ENCODE data around the gene DNMBP.

DNMBP gene

GRCh38 chr10:99924451-99925255 lies 85.1 kb downstream of the DNMBP start:
- POLR2A ChIA-PET: interaction anchor here (1.1 kb wide), 1 partner anchor 18 kb away, joined by 3 read pairs; no protein-coding TSS in a partner anchor
- no peak for TF ChIP-seq ZNF384 (IDR thresholded peaks at IDR 0.05)
- TF ChIP-seq NFRKB (IDR thresholded peaks at IDR 0.05): no peak
- no peak for TF ChIP-seq ELF4 (IDR thresholded peaks at IDR 0.05)
- TF ChIP-seq BHLHE40 (IDR thresholded peaks at IDR 0.05; ENCODE audit: borderline replicate concordance): no peak
- TF ChIP-seq FOXK2 (IDR thresholded peaks at IDR 0.05): no peak
- TF ChIP-seq L3MBTL2 (conservative IDR thresholded peaks at IDR 0.05): no peak
- no peak for TF ChIP-seq LEF1 (IDR thresholded peaks at IDR 0.05; ENCODE audit: borderline replicate concordance)
- TF ChIP-seq FOXM1 (IDR thresholded peaks at IDR 0.05; ENCODE audit: borderline replicate concordance): no peak
- no peak for TF ChIP-seq SP1 (IDR thresholded peaks at IDR 0.05)
- TF ChIP-seq FOXA1 (IDR thresholded peaks at IDR 0.05): no peak
- TF ChIP-seq ARNT (IDR thresholded peaks at IDR 0.05): no peak
- no peak for TF ChIP-seq SUZ12 (IDR thresholded peaks at IDR 0.05)
- TF ChIP-seq TARDBP (IDR thresholded peaks at IDR 0.05): no peak
- no peak for DNase-seq (ENCODE audit: extremely low spot score)
- CTCF ChIA-PET: no interaction called here

- ChIA-PET POLR2A (no interaction called here), CTCF (no interaction called here)
- DNase-seq (ENCODE audit: extremely low spot score): no peak
- TF ChIP-seq ZNF384 (IDR thresholded peaks at IDR 0.05) (no peak), BHLHE40 (IDR thresholded peaks at IDR 0.05; ENCODE audit: borderline replicate concordance) (no peak), FOXM1 (IDR thresholded peaks at IDR 0.05; ENCODE audit: borderline replicate concordance) (no peak), CTBP1 (IDR thresholded peaks at IDR 0.05; ENCODE audit: borderline replicate concordance) (no peak), FOXK2 (IDR thresholded peaks at IDR 0.05) (no peak), SP1 (IDR thresholded peaks at IDR 0.05) (no peak), PKNOX1 (IDR thresholded peaks at IDR 0.05) (no peak), FOXA1 (IDR thresholded peaks at IDR 0.05) (no peak), ELF4 (IDR thresholded peaks at IDR 0.05) (no peak), LEF1 (IDR thresholded peaks at IDR 0.05; ENCODE audit: borderline replicate concordance) (no peak), TARDBP (IDR thresholded peaks at IDR 0.05) (no peak), L3MBTL2 (conservative IDR thresholded peaks at IDR 0.05) (no peak), HDGF (IDR thresholded peaks at IDR 0.05; ENCODE audit: borderline replicate concordance) (no peak)
Observed at GRCh38 chr10:99921948-99922347, 87.8 kb downstream of the DNMBP start.

- no peak for DNase-seq (ENCODE audit: extremely low spot score)
- TF ChIP-seq ZNF384 (IDR thresholded peaks at IDR 0.05): no peak
- TF ChIP-seq CTBP1 (IDR thresholded peaks at IDR 0.05; ENCODE audit: borderline replicate concordance): no peak
- no peak for TF ChIP-seq LEF1 (IDR thresholded peaks at IDR 0.05; ENCODE audit: borderline replicate concordance)
- TF ChIP-seq FOXA1 (IDR thresholded peaks at IDR 0.05): no peak
- no peak for TF ChIP-seq SUZ12 (IDR thresholded peaks at IDR 0.05)
- TF ChIP-seq BHLHE40 (IDR thresholded peaks at IDR 0.05; ENCODE audit: borderline replicate concordance): no peak
- TF ChIP-seq ARNT (IDR thresholded peaks at IDR 0.05): no peak
- TF ChIP-seq HDGF (IDR thresholded peaks at IDR 0.05; ENCODE audit: borderline replicate concordance): no peak
- no peak for TF ChIP-seq SP1 (IDR thresholded peaks at IDR 0.05)
- no peak for TF ChIP-seq FOXK2 (IDR thresholded peaks at IDR 0.05)
- TF ChIP-seq FOXM1 (IDR thresholded peaks at IDR 0.05; ENCODE audit: borderline replicate concordance): no peak
- TF ChIP-seq NFRKB (IDR thresholded peaks at IDR 0.05): no peak
- ChIA-PET POLR2A (no interaction called here), CTCF (no interaction called here)
Observed at GRCh38 chr10:99920901-99921300, 88.8 kb downstream of the DNMBP start.

- TF ChIP-seq TARDBP (IDR thresholded peaks at IDR 0.05): no peak
- no peak for TF ChIP-seq HDGF (IDR thresholded peaks at IDR 0.05; ENCODE audit: borderline replicate concordance)
- no peak for TF ChIP-seq BHLHE40 (IDR thresholded peaks at IDR 0.05; ENCODE audit: borderline replicate concordance)
- no peak for TF ChIP-seq LEF1 (IDR thresholded peaks at IDR 0.05; ENCODE audit: borderline replicate concordance)
- no peak for TF ChIP-seq FOXK2 (IDR thresholded peaks at IDR 0.05)
- no peak for TF ChIP-seq CTBP1 (IDR thresholded peaks at IDR 0.05; ENCODE audit: borderline replicate concordance)
- no peak for TF ChIP-seq FOXA1 (IDR thresholded peaks at IDR 0.05)
- no peak for TF ChIP-seq SP1 (IDR thresholded peaks at IDR 0.05)
- TF ChIP-seq L3MBTL2 (conservative IDR thresholded peaks at IDR 0.05): no peak
- TF ChIP-seq FOXM1 (IDR thresholded peaks at IDR 0.05; ENCODE audit: borderline replicate concordance): no peak
- no peak for TF ChIP-seq SUZ12 (IDR thresholded peaks at IDR 0.05)
- no peak for TF ChIP-seq NFRKB (IDR thresholded peaks at IDR 0.05)
- no peak for TF ChIP-seq ARNT (IDR thresholded peaks at IDR 0.05)
- no peak for TF ChIP-seq PKNOX1 (IDR thresholded peaks at IDR 0.05)
- no peak for TF ChIP-seq ZNF384 (IDR thresholded peaks at IDR 0.05)
- no peak for DNase-seq (ENCODE audit: extremely low spot score)
- ChIA-PET POLR2A (no interaction called here), CTCF (no interaction called here)
Observed at GRCh38 chr10:99920486-99920885, 89.3 kb downstream of the DNMBP start.

GRCh38 chr10:99917963-99918825 lies 91.6 kb downstream of the DNMBP start:
- TF ChIP-seq ZNF384 (IDR thresholded peaks at IDR 0.05) (peak; percentile 90), LEF1 (IDR thresholded peaks at IDR 0.05; ENCODE audit: borderline replicate concordance) (no peak), L3MBTL2 (conservative IDR thresholded peaks at IDR 0.05) (peak; percentile 53; the same call in 1 of the 2 replicates), CTBP1 (IDR thresholded peaks at IDR 0.05; ENCODE audit: borderline replicate concordance) (0 out of 2 replicates have a peak, but pooled peaks have one; percentile 33), HDGF (IDR thresholded peaks at IDR 0.05; ENCODE audit: borderline replicate concordance) (no peak)
- ChIA-PET CTCF (interaction anchor here (0.6 kb wide), 2 partner anchors 11 to 299 kb away, joined by 4 read pairs; no protein-coding TSS in a partner anchor), POLR2A (no interaction called here)
- DNase-seq (ENCODE audit: extremely low spot score): peak; percentile 54

GRCh38 chr10:99916776-99917175 lies 93.0 kb downstream of the DNMBP start:
- DNase-seq (ENCODE audit: extremely low spot score): no peak
- TF ChIP-seq FOXK2 (IDR thresholded peaks at IDR 0.05) (no peak), ELF4 (IDR thresholded peaks at IDR 0.05) (no peak), CTBP1 (IDR thresholded peaks at IDR 0.05; ENCODE audit: borderline replicate concordance) (no peak), HDGF (IDR thresholded peaks at IDR 0.05; ENCODE audit: borderline replicate concordance) (no peak), SP1 (IDR thresholded peaks at IDR 0.05) (no peak), BHLHE40 (IDR thresholded peaks at IDR 0.05; ENCODE audit: borderline replicate concordance) (no peak), LEF1 (IDR thresholded peaks at IDR 0.05; ENCODE audit: borderline replicate concordance) (no peak), TARDBP (IDR thresholded peaks at IDR 0.05) (no peak), NFRKB (IDR thresholded peaks at IDR 0.05) (no peak), SUZ12 (IDR thresholded peaks at IDR 0.05) (no peak), ZNF384 (IDR thresholded peaks at IDR 0.05) (no peak), PKNOX1 (IDR thresholded peaks at IDR 0.05) (no peak)
- ChIA-PET POLR2A (no interaction called here), CTCF (no interaction called here)

Measured in HEK293T (cell line).